H1 (cell line): ENCODE results near the gene TFB2M. TPM values are rescaled to one million over a fixed set of nuclear protein-coding genes. Genes with fewer than 3 reads are reported as not detected.

ENCODE experiments used
- CTCF ChIA-PET: fragments of 300-600 bp; sonication (Branson Sonifier 250); formaldehyde crosslinking; loops from one replicate; lab custom pipeline; 2021; ENCODE audit not compliant: partially characterized antibody; lab: Charles Lee
- POLR2A ChIA-PET: fragments of 300-600 bp; sonication (Branson Sonifier 250); formaldehyde crosslinking; loops from one replicate; lab custom pipeline; 2021; ENCODE audit warnings: inconsistent platforms; ENCODE audit not compliant: partially characterized antibody; lab: Charles Lee
- DNase-seq, 2 experiments: peaks; one replicate each; pipeline versions ENCODE4 v3.0.0 to v3.0.0-alpha.2; 2010 to 2022; ENCODE audit warnings: low spot score in 2 of 2, low read depth in 1 of 2, mixed read lengths in 1 of 2
- FAIRE-seq: peaks from 2 replicates; lab custom pipeline; 2011; peaks lifted over from hg19 to GRCh38; lab: Jason Lieb, UNC
- H2AFZ ChIP-seq: 2 replicates; pipeline ENCODE4 v1.8.1; 2012; ENCODE audit warnings: low read length, inconsistent platforms
- H2AK5ac ChIP-seq: 2 replicates; pipeline ENCODE4 v1.6.1; 2013; ENCODE audit warnings: low read depth, low read length
- H2BK120ac ChIP-seq: replicated peaks from 2 replicates; pipeline ENCODE3; 2013; ENCODE audit warnings: low read depth, low read length, inconsistent platforms
- H2BK12ac ChIP-seq: 2 replicates; pipeline ENCODE4 v1.6.1; 2013; ENCODE audit warnings: low read depth, low read length
- H2BK15ac ChIP-seq: 2 replicates; pipeline ENCODE4 v1.6.1; 2013; ENCODE audit warnings: low read length
- H2BK20ac ChIP-seq: 2 replicates; pipeline ENCODE4 v1.6.1; 2013; ENCODE audit warnings: low read length
- H2BK5ac ChIP-seq: 2 replicates; pipeline ENCODE4 v1.6.1; 2013; ENCODE audit warnings: low read depth, low read length
- H3K14ac ChIP-seq: 2 replicates; pipeline ENCODE4 v1.6.1; 2013; ENCODE audit warnings: inconsistent platforms; ENCODE audit not compliant: insufficient read length
- H3K18ac ChIP-seq: 2 replicates; pipeline ENCODE4 v1.6.1; 2013; ENCODE audit warnings: low read length; ENCODE audit errors: extremely low read depth
- H3K23ac ChIP-seq: 2 replicates; pipeline ENCODE4 v1.6.1; 2013; ENCODE audit warnings: inconsistent platforms; ENCODE audit not compliant: insufficient read length
- H3K23me2 ChIP-seq: 2 replicates; pipeline ENCODE4 v1.6.1; 2013; ENCODE audit warnings: low read depth, low read length
- H3K27ac ChIP-seq: 2 replicates; pipeline ENCODE4 v1.6.1; 2011; ENCODE audit warnings: low read depth, low read length, inconsistent platforms
- H3K27me3 ChIP-seq, 4 experiments: replicated peaks in 1 of 4; 1 replicate in 1 of 4; 2 replicates in 3 of 4; pipeline versions ENCODE4 v1.6.1 to v1.8.1; 2011 to 2013; ENCODE audit warnings: low read length in 3 of 4, mild to moderate bottlenecking in 3 of 4, inconsistent platforms in 2 of 4, mixed read lengths in 2 of 4, moderate library complexity in 1 of 4; ENCODE audit not compliant: control insufficient read depth in 3 of 4, insufficient read depth in 3 of 4; ENCODE audit errors: extremely low read depth in 1 of 4
- H3K36me3 ChIP-seq, 4 experiments: 2 replicates each; pipeline versions ENCODE4 v1.6.1 to v1.8.1; 2011 to 2013; ENCODE audit warnings: mild to moderate bottlenecking in 4 of 4, low read length in 3 of 4, moderate library complexity in 2 of 4, control low read depth in 1 of 4, inconsistent platforms in 1 of 4; ENCODE audit not compliant: insufficient read depth in 4 of 4, control insufficient read depth in 2 of 4
- H3K4ac ChIP-seq: replicated peaks from 2 replicates; pipeline ENCODE3; 2013; ENCODE audit warnings: low read length, low read depth, mixed read lengths, inconsistent platforms; ENCODE audit not compliant: insufficient read length
- H3K4me1 ChIP-seq, 4 experiments: replicated peaks in 1 of 4; 1 replicate in 1 of 4; 2 replicates in 3 of 4; pipeline versions ENCODE4 v1.6.1 to v1.8.1; 2011 to 2013; ENCODE audit warnings: low read length in 3 of 4, inconsistent platforms in 2 of 4, mixed read lengths in 1 of 4; ENCODE audit not compliant: insufficient read depth in 4 of 4, control insufficient read depth in 3 of 4
- H3K4me2 ChIP-seq, 2 experiments: 2 replicates each; pipeline versions ENCODE4 v1.6.1 to v1.8.1; 2011 to 2013; ENCODE audit warnings: low read depth in 2 of 2, low read length in 2 of 2, control low read depth in 1 of 2, inconsistent platforms in 1 of 2, mild to moderate bottlenecking in 1 of 2; ENCODE audit not compliant: insufficient read depth in 1 of 2
- H3K4me3 ChIP-seq, 4 experiments: fragments of 200-600, 300-600 bp in 1 of 4; sonication (generic), shearing (Covaris generic), sonication (Bioruptor Twin) in 1 of 4; 2 replicates each; pipeline versions ENCODE4 v1.5.1 to v1.8.1; 2011 to 2016; ENCODE audit warnings: low read length in 4 of 4, low read depth in 3 of 4, control low read depth in 2 of 4, inconsistent platforms in 2 of 4, mild to moderate bottlenecking in 2 of 4, mixed read lengths in 1 of 4, moderate library complexity in 1 of 4; ENCODE audit not compliant: insufficient read depth in 2 of 4; ENCODE audit errors: extremely low read depth in 1 of 4
- H3K56ac ChIP-seq: replicated peaks from 2 replicates; pipeline ENCODE3; 2013; ENCODE audit warnings: low read depth, mild to moderate bottlenecking, mixed read lengths, low read length, inconsistent platforms; ENCODE audit not compliant: insufficient read length
- H3K79me1 ChIP-seq: 2 replicates; pipeline ENCODE4 v1.6.1; 2013; ENCODE audit warnings: low read depth, low read length, control low read depth
- H3K79me2 ChIP-seq, 2 experiments: 2 replicates each; pipeline versions ENCODE4 v1.6.1 to v1.8.1; 2012 to 2013; ENCODE audit warnings: low read length in 2 of 2, mild to moderate bottlenecking in 2 of 2, inconsistent platforms in 1 of 2; ENCODE audit not compliant: insufficient read depth in 2 of 2, control insufficient read depth in 1 of 2
- H3K9ac ChIP-seq, 4 experiments: replicated peaks in 1 of 4; 1 replicate in 1 of 4; 2 replicates in 3 of 4; pipeline versions ENCODE4 v1.6.1 to v1.8.1; 2011 to 2013; ENCODE audit warnings: low read depth in 3 of 4, low read length in 3 of 4, control low read depth in 2 of 4, mild to moderate bottlenecking in 2 of 4, moderate library complexity in 2 of 4, inconsistent platforms in 1 of 4; ENCODE audit errors: extremely low read depth in 1 of 4
- H3K9me3 ChIP-seq, 2 experiments: 2 replicates each; pipeline versions ENCODE4 v1.6.1 to v1.8.1; 2012 to 2013; ENCODE audit warnings: mild to moderate bottlenecking in 2 of 2, moderate library complexity in 2 of 2, control low read depth in 1 of 2, inconsistent platforms in 1 of 2, low read depth in 1 of 2, low read length in 1 of 2, mixed read lengths in 1 of 2; ENCODE audit not compliant: insufficient read depth in 2 of 2
- H4K20me1 ChIP-seq, 2 experiments: replicated peaks in 1 of 2; 2 replicates each; pipeline versions ENCODE3 to v1.8.1; 2011 to 2013; ENCODE audit warnings: inconsistent platforms in 2 of 2, low read length in 2 of 2, mild to moderate bottlenecking in 1 of 2; ENCODE audit not compliant: insufficient read depth in 2 of 2, control insufficient read depth in 1 of 2
- H4K5ac ChIP-seq: 2 replicates; pipeline ENCODE4 v1.6.1; 2013; ENCODE audit warnings: low read length, low read depth, mixed read lengths, inconsistent platforms; ENCODE audit not compliant: insufficient read length
- H4K8ac ChIP-seq: 2 replicates; pipeline ENCODE4 v1.8.0; 2013; ENCODE audit warnings: mild to moderate bottlenecking, moderate library complexity, low read length, inconsistent platforms; ENCODE audit not compliant: insufficient read depth; ENCODE audit errors: extremely low read depth
- H4K91ac ChIP-seq: replicated peaks from 2 replicates; pipeline ENCODE3; 2013; ENCODE audit warnings: low read length, mixed read lengths, inconsistent platforms; ENCODE audit not compliant: insufficient read length
- BRCA1 ChIP-seq: IDR thresholded peaks from 2 replicates; pipeline ENCODE4 v1.6.1; 2012; ENCODE audit warnings: low read depth, low read length, improper control_type of control experiment
- EP300 ChIP-seq, 2 experiments: IDR thresholded peaks; 1 replicate in 1 of 2; 2 replicates in 1 of 2; pipeline ENCODE4 v1.6.1; 2011 to 2012; ENCODE audit warnings: low read depth in 2 of 2, low read length in 2 of 2, mild to moderate bottlenecking in 2 of 2, borderline replicate concordance in 1 of 2, inconsistent platforms in 1 of 2, moderate library complexity in 1 of 2
- GABPA ChIP-seq: IDR thresholded peaks from 2 replicates; pipeline ENCODE4 v1.6.1; 2011; ENCODE audit warnings: mild to moderate bottlenecking, low read length, moderate library complexity, borderline replicate concordance; ENCODE audit not compliant: insufficient read depth
- JUN ChIP-seq: IDR thresholded peaks from 2 replicates; pipeline ENCODE4 v1.6.1; 2011; ENCODE audit warnings: low read depth, mild to moderate bottlenecking, improper control_type of control experiment, low read length
- PHF8 ChIP-seq: fragments of 200-600 bp; sonication (generic); conservative IDR thresholded peaks from 2 replicates; pipeline ENCODE4 v1.7.1; 2012; ENCODE audit warnings: low read depth, mild to moderate bottlenecking, inconsistent platforms, low read length, moderate library complexity
- TEAD4 ChIP-seq: IDR thresholded peaks from 2 replicates; pipeline ENCODE4 v1.6.1; 2012; ENCODE audit warnings: low read depth, low read length, inconsistent platforms, mixed read lengths
- WGBS, 2 experiments: shearing (Covaris generic) in 1 of 2; methylation state at CpG; one replicate each; pipeline versions ENCODE4 v1.1.6 to v1.1.7; 2013 to 2015; ENCODE audit warnings: low lambda C conversion rate in 2 of 2, mixed read lengths in 2 of 2, inconsistent platforms in 1 of 2, low coverage in 1 of 2, missing lambda C conversion rate in 1 of 2; ENCODE audit not compliant: insufficient replicate concordance in 2 of 2, insufficient coverage in 1 of 2, insufficient read length in 1 of 2; ENCODE audit errors: extremely low coverage in 1 of 2, missing lambda C conversion rate in 1 of 2; 5-methylcytosine and 5-hydroxymethylcytosine counted together
- polyA plus RNA-seq, 7 experiments: library from polyadenylated mRNA; depleted of rRNA in 3 of 7; stranded (reverse) in 5 of 7; unstranded in 2 of 7; fragments of >200 nt in 5 of 7; fragments of 200-250 nt in 2 of 7; gene quantifications; 1 replicate in 5 of 7; 2 replicates in 1 of 7; 4 replicates in 1 of 7; pipeline versions ENCODE4 v1.2.1 to v1.2.3, GENCODE V29; 2011 to 2013; ENCODE audit warnings: missing spikeins in 2 of 7, mixed read lengths in 2 of 7
- total RNA-seq: library from RNA; stranded (reverse); fragmentation: NEBNext Ultra II Directional; extraction: Animal tissue kit (Norgen Biotek cat#: 25700); gene quantifications from 2 replicates; pipeline ENCODE4 v1.2.1, GENCODE V29; 2021

The TFB2M gene
- total and polyA plus RNA-seq, 2 of the 8 experiments (the other 6 are each of a cell fraction or from before 2014, with no cell fraction given): 10.4 to 22.0 TPM

GRCh38 chr1:246613096-246613758 lies 47.2 kb upstream of the TFB2M start:
- no peaks in the 10 kb centered on the region for H4K20me1 ChIP-seq
- no peak overlapping the region for H3K56ac ChIP-seq
- no peak overlapping the region for H3K9ac ChIP-seq
- TF ChIP-seq TEAD4 (no peak), GABPA (no peak), EP300 (IDR thresholded peaks at IDR 0.05; ENCODE audit: borderline replicate concordance in 1 of 2, low read depth in 2 of 2, low read length in 2 of 2) (no peak), JUN (no peak), PHF8 (no peak), BRCA1 (no peak)
- TF ChIP-seq, all 59 proteins: peak for 0
- no peak overlapping the region for H2BK120ac ChIP-seq
- H4K8ac ChIP-seq: no peak overlapping the region
- peaks cover 0 to 4% of the 10 kb centered on the region in 2 experiments; a peak in 1 of 4 replicates for H3K79me2 ChIP-seq
- H3K18ac ChIP-seq: no peak overlapping the region
- peaks cover 4% of the 10 kb centered on the region; the same call in 1 of the 2 replicates for H3K79me1 ChIP-seq
- H3K14ac ChIP-seq: no peak overlapping the region
- no peak overlapping the region for H4K91ac ChIP-seq
- no peaks in the 10 kb centered on the region for H3K9me3 ChIP-seq
- no peak overlapping the region for H3K27ac ChIP-seq
- H3K36me3 ChIP-seq: no peaks in the 10 kb centered on the region
- no peak overlapping the region for H3K4me3 ChIP-seq
- 84% methylated on average over 6 of the region's 6 CpGs; no CpG with 5 or more reads in 1 of the 2 experiments for WGBS, 2 experiments
- CTCF ChIA-PET: interaction anchor here (0.6 to 1.2 kb wide), 2 partner anchors 141 to 1887 kb away, joined by 3 read pairs; no protein-coding TSS in a partner anchor
- no peak overlapping the region for H2BK20ac ChIP-seq
- H2BK12ac ChIP-seq: no peak overlapping the region
- H2AFZ ChIP-seq: no peak overlapping the region
- no peaks in the 10 kb centered on the region for H3K23me2 ChIP-seq
- POLR2A ChIA-PET: no interaction called here
- no peak overlapping the region for H3K4ac ChIP-seq
- no peak overlapping the region for H4K5ac ChIP-seq
- H2BK15ac ChIP-seq: no peak overlapping the region
- H2AK5ac ChIP-seq: no peak overlapping the region
- H3K23ac ChIP-seq: no peak overlapping the region
- no peaks in the 10 kb centered on the region for H3K27me3 ChIP-seq
- no peak overlapping the region for H2BK5ac ChIP-seq
- H3K4me1 ChIP-seq: peaks cover 0 to 6% (median 2%) of the 10 kb centered on the region in 4 experiments; a peak in 5 of 7 replicates
- H3K4me2 ChIP-seq: no peak overlapping the region
- no peak for FAIRE-seq
- DNase-seq: no peak
